Endothelial cell of umbilical vein (primary cell): ENCODE data around the gene C14orf119. TPM values are rescaled to one million over a fixed set of nuclear protein-coding genes. Genes with fewer than 3 reads are reported as not detected.

ENCODE experiments used
- BruUV-seq: library from RNA; stranded (reverse); fragments of 400-500 nt; replicated peaks from 2 replicates; lab custom pipeline; 2021; lab: Mats Ljungman, UMichigan
- CTCF ChIA-PET: fragments of 300-600, 350-600 bp; sonication (Branson Sonifier 250); formaldehyde crosslinking; loops from one replicate; lab custom pipeline; 2021; ENCODE audit warnings: antibody characterized with exemption, inconsistent platforms; lab: Charles Lee
- POLR2A ChIA-PET: fragments of 300-600, 350-600 bp; sonication (Branson Sonifier 250); formaldehyde crosslinking; loops from one replicate; lab custom pipeline; 2021; ENCODE audit warnings: antibody characterized with exemption, inconsistent platforms; lab: Charles Lee
- DNase-seq: peaks from one replicate; pipeline ENCODE4 v3.0.0-alpha.2; 2011; ENCODE audit warnings: low read depth, low spot score
- FAIRE-seq: peaks from 2 replicates; lab custom pipeline; 2011; peaks lifted over from hg19 to GRCh38; lab: Jason Lieb, UNC
- H2AFZ ChIP-seq: 2 replicates; pipeline ENCODE4 v1.6.0; 2012; ENCODE audit warnings: low read depth, low read length, control low read depth, inconsistent platforms
- H3K27ac ChIP-seq: 2 replicates; pipeline ENCODE4 v1.5.1; 2011; ENCODE audit warnings: low read depth, mild to moderate bottlenecking, control low read depth, low read length, moderate library complexity; ENCODE audit not compliant: insufficient read depth
- H3K27me3 ChIP-seq, 2 experiments: 2 replicates each; pipeline versions ENCODE4 v1.6.0 to v1.6.1; 2011; ENCODE audit warnings: low read length in 2 of 2, mixed read lengths in 1 of 2; ENCODE audit not compliant: control insufficient read depth in 2 of 2, insufficient read depth in 2 of 2
- H3K36me3 ChIP-seq, 2 experiments: 2 replicates in 1 of 2; 3 replicates in 1 of 2; pipeline ENCODE4 v1.5.1; 2011; ENCODE audit warnings: low read length in 2 of 2, mild to moderate bottlenecking in 1 of 2, moderate library complexity in 1 of 2; ENCODE audit not compliant: control insufficient read depth in 2 of 2, insufficient read depth in 2 of 2; ENCODE audit errors: extremely low read depth in 1 of 2
- H3K4me1 ChIP-seq: 3 replicates; pipeline ENCODE4 v1.5.1; 2011; ENCODE audit warnings: mild to moderate bottlenecking, low read length; ENCODE audit not compliant: control insufficient read depth, insufficient read depth; ENCODE audit errors: extremely low read depth
- H3K4me2 ChIP-seq: 2 replicates; pipeline ENCODE4 v1.6.1; 2011; ENCODE audit warnings: low read length, control low read depth, mixed read lengths; ENCODE audit not compliant: insufficient read depth
- H3K4me3 ChIP-seq, 3 experiments: fragments of 200-600 bp in 1 of 3; sonication (generic), shearing (Covaris generic) in 1 of 3; replicated peaks in 1 of 3; 2 replicates each; pipeline ENCODE4 v1.5.1; 2011 to 2016; ENCODE audit warnings: control low read depth in 3 of 3, low read length in 3 of 3, mild to moderate bottlenecking in 2 of 3, inconsistent platforms in 1 of 3, low read depth in 1 of 3, moderate library complexity in 1 of 3; ENCODE audit not compliant: insufficient read depth in 1 of 3
- H3K79me2 ChIP-seq: 2 replicates; pipeline ENCODE4 v1.6.0; 2012; ENCODE audit warnings: low read length, inconsistent platforms; ENCODE audit not compliant: control insufficient read depth, insufficient read depth
- H3K9ac ChIP-seq: replicated peaks from 2 replicates; pipeline ENCODE3; 2011; ENCODE audit warnings: low read length, control low read depth; ENCODE audit not compliant: insufficient read depth; ENCODE audit errors: extremely low read depth
- H3K9me1 ChIP-seq: replicated peaks from 3 replicates; pipeline ENCODE4 v1.6.0; 2011; ENCODE audit warnings: mild to moderate bottlenecking, low read length; ENCODE audit not compliant: control insufficient read depth, insufficient read depth; ENCODE audit errors: extremely low read depth
- H3K9me3 ChIP-seq: replicated peaks from 2 replicates; pipeline ENCODE4 v1.5.1; 2012; ENCODE audit warnings: low read length, inconsistent platforms; ENCODE audit not compliant: control insufficient read depth, insufficient read depth
- H4K20me1 ChIP-seq: replicated peaks from 2 replicates; pipeline ENCODE3; 2011; ENCODE audit warnings: mild to moderate bottlenecking, low read length; ENCODE audit not compliant: control insufficient read depth, insufficient read depth; ENCODE audit errors: extremely low read depth
- EZH2 ChIP-seq: IDR thresholded peaks from 2 replicates; pipeline ENCODE4 v1.6.1; 2012; ENCODE audit warnings: borderline replicate concordance, low read depth, mild to moderate bottlenecking, moderate library complexity, low read length, inconsistent platforms; ENCODE audit not compliant: severe bottlenecking
- FOS ChIP-seq: IDR thresholded peaks from 2 replicates; pipeline ENCODE4 v1.6.1; 2011; ENCODE audit warnings: mild to moderate bottlenecking, low read length, moderate library complexity, borderline replicate concordance; ENCODE audit not compliant: insufficient read depth
- GATA2 ChIP-seq: IDR thresholded peaks from 2 replicates; pipeline ENCODE4 v1.7.0; 2011; ENCODE audit warnings: low read depth, mild to moderate bottlenecking, moderate library complexity, mixed read lengths, low read length; ENCODE audit not compliant: insufficient read length, insufficient read depth
- JUN ChIP-seq: IDR thresholded peaks from 2 replicates; pipeline ENCODE4 v1.6.1; 2011; ENCODE audit warnings: borderline replicate concordance, low read depth; ENCODE audit not compliant: insufficient read length, insufficient read depth
- MYC ChIP-seq: IDR thresholded peaks from one replicate; pipeline ENCODE4 v1.6.1; 2011; ENCODE audit warnings: mild to moderate bottlenecking, low read depth, low read length
- POLR2A ChIP-seq: IDR thresholded peaks from 2 replicates; pipeline ENCODE4 v1.6.1; 2012; ENCODE audit warnings: low read depth, mild to moderate bottlenecking, control low read depth, low read length
- POLR2AphosphoS5 ChIP-seq: IDR thresholded peaks from 2 replicates; pipeline ENCODE4 v1.6.1; 2012; ENCODE audit warnings: low read depth, mild to moderate bottlenecking, control low read depth, low read length, moderate library complexity; ENCODE audit not compliant: insufficient read depth
- dilution Hi-C: fragments of 300-500 bp; cut with MboI; formaldehyde crosslinking; loops from one replicate; pipeline ENCODE4 v1.15.0; 2019; ENCODE audit warnings: low sequenced_read_pairs; ENCODE audit not compliant: extremely low pct_ligation_motif_present
- intact Hi-C: fragments of 100-400 bp; cut with micrococcal nuclease; formaldehyde crosslinking; loops from one replicate; pipeline ENCODE4 v1.10.0; 2022
- polyA plus RNA-seq, 4 experiments: library from polyadenylated mRNA; depleted of rRNA in 3 of 4; stranded (reverse) in 3 of 4; unstranded in 1 of 4; fragments of >200 nt; gene quantifications; 2 replicates each; pipeline versions ENCODE4 v1.2.1 to v1.2.3, GENCODE V29; 2011 to 2012; ENCODE audit warnings: missing spikeins in 1 of 4
- total RNA-seq: library from RNA; stranded (reverse); gene quantifications from 2 replicates; pipeline ENCODE4 v1.2.3, GENCODE V29; 2021
- TF ChIP-seq, protein P1 (sequence below): IDR thresholded peaks from 2 replicates; pipeline ENCODE4 v1.6.1; 2011; ENCODE audit not compliant: insufficient read depth, insufficient read length
- TF ChIP-seq, protein P2 (sequence below), 2 donors: IDR thresholded peaks; 1 replicate in 1 of 2; 2 replicates in 1 of 2; pipeline ENCODE4 v1.5.1; 2011; ENCODE audit warnings: low read length in 2 of 2, mild to moderate bottlenecking in 2 of 2, moderate library complexity in 2 of 2, control low read depth in 1 of 2, inconsistent platforms in 1 of 2, low read depth in 1 of 2; ENCODE audit not compliant: insufficient read depth in 1 of 2; ENCODE audit errors: extremely low read depth in 1 of 2

Gene C14orf119
- total and polyA plus RNA-seq, 2 donors (not counting 3 experiments of a cell fraction or from before 2014, with no cell fraction given) = 58.3 to 60.5 TPM

GRCh38 chr14:23051141-23052057 lies 43.9 kb upstream of the C14orf119 start:
- BruUV-seq = no TSS peak
- H2AFZ ChIP-seq = no peak overlapping the region
- H3K9ac ChIP-seq = no peak overlapping the region
- H3K79me2 ChIP-seq = no peaks in the 10 kb centered on the region
- H3K9me3 ChIP-seq = no peaks in the 10 kb centered on the region
- peaks cover 16% of the 10 kb centered on the region for H3K4me1 ChIP-seq
- DNase-seq (no peak), FAIRE-seq (no peak)
- peaks cover 0 to 13% of the 10 kb centered on the region in 2 experiments for H3K36me3 ChIP-seq
- ChIA-PET CTCF (interaction anchor here (0.8 to 13.4 kb wide), 5 partner anchors 11 to 494 kb away, joined by 3 to 1071 read pairs (median 6); partner anchors contain the start of gene AJUBA), POLR2A (interaction anchor here (0.5 kb wide), 1 partner anchor 74 kb away, joined by 3 read pairs; no protein-coding TSS in a partner anchor)
- H3K27me3 ChIP-seq = no peaks in the 10 kb centered on the region
- intact Hi-C loops = loop anchor here (10.0 kb wide), 1 partner anchor 227 kb away; the partner anchor contains the start of gene MRPL52
- dilution Hi-C loops = no loop called here
- no peaks in the 10 kb centered on the region for H3K9me1 ChIP-seq
- no peak overlapping the region for H3K27ac ChIP-seq
- no peak overlapping the region for H3K4me3 ChIP-seq
- TF ChIP-seq GATA2 = no peak
- TF ChIP-seq, protein P1, sequence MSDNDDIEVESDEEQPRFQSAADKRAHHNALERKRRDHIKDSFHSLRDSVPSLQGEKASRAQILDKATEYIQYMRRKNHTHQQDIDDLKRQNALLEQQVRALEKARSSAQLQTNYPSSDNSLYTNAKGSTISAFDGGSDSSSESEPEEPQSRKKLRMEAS = no peak
- TF ChIP-seq FOS = no peak
- TF ChIP-seq MYC = no peak
- H3K4me2 ChIP-seq = no peak overlapping the region
- no peaks in the 10 kb centered on the region for H4K20me1 ChIP-seq

GRCh38 chr14:23052182-23052623 lies 43.1 kb upstream of the C14orf119 start:
- Histone ChIP-seq H3K27ac (no peak overlapping the region), H4K20me1 (no peaks in the 10 kb centered on the region), H3K9me3 (no peaks in the 10 kb centered on the region), H3K9me1 (no peaks in the 10 kb centered on the region), H3K4me2 (no peak overlapping the region), H3K79me2 (no peaks in the 10 kb centered on the region), H3K4me1 (peaks cover 14% of the 10 kb centered on the region), H3K9ac (no peak overlapping the region), H3K4me3 (no peak overlapping the region), H3K36me3 (peaks cover 0 to 13% of the 10 kb centered on the region in 2 experiments), H3K27me3 (no peaks in the 10 kb centered on the region), H2AFZ (no peak overlapping the region)
- FAIRE-seq (no peak), DNase-seq (no peak)
- BruUV-seq = no TSS peak
- ChIA-PET POLR2A (no interaction called here), CTCF (interaction anchor here (1.9 to 13.4 kb wide), 3 partner anchors 10 to 63 kb away, joined by 6 to 1071 read pairs (median 10); partner anchors contain the start of gene AJUBA)
- dilution Hi-C loops (no loop called here), intact Hi-C loops (loop anchor here (10.0 kb wide), 1 partner anchor 227 kb away; the partner anchor contains the start of gene MRPL52)
- TF ChIP-seq JUN (no peak), GATA2 (no peak), POLR2A (no peak), EZH2 (no peak), POLR2AphosphoS5 (no peak), FOS (no peak), MYC (no peak)
- TF ChIP-seq, protein P1 = no peak
- TF ChIP-seq, protein P2, sequence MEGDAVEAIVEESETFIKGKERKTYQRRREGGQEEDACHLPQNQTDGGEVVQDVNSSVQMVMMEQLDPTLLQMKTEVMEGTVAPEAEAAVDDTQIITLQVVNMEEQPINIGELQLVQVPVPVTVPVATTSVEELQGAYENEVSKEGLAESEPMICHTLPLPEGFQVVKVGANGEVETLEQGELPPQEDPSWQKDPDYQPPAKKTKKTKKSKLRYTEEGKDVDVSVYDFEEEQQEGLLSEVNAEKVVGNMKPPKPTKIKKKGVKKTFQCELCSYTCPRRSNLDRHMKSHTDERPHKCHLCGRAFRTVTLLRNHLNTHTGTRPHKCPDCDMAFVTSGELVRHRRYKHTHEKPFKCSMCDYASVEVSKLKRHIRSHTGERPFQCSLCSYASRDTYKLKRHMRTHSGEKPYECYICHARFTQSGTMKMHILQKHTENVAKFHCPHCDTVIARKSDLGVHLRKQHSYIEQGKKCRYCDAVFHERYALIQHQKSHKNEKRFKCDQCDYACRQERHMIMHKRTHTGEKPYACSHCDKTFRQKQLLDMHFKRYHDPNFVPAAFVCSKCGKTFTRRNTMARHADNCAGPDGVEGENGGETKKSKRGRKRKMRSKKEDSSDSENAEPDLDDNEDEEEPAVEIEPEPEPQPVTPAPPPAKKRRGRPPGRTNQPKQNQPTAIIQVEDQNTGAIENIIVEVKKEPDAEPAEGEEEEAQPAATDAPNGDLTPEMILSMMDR (IDR thresholded peaks at IDR 0.05; ENCODE audit: extremely low read depth in 1 of 2, insufficient read depth in 1 of 2, low read depth in 1 of 2, low read length in 2 of 2) = no peak
